GM11168 (cell line): ENCODE measurements around the gene MAMLD1.

Experiments used
- in situ Hi-C: fragments of 300-500 bp; cut with MboI; formaldehyde crosslinking; loops from one replicate; pipeline ENCODE4 v1.12.0; 2022; ENCODE audit warnings: low sequenced_read_pairs; ENCODE audit not compliant: unreplicated experiment

The MAMLD1 gene

GRCh38 chrX:150454508-150455214 is 91.5 kb downstream of the MAMLD1 start:
- in situ Hi-C loops = no loop called here

DNA sequence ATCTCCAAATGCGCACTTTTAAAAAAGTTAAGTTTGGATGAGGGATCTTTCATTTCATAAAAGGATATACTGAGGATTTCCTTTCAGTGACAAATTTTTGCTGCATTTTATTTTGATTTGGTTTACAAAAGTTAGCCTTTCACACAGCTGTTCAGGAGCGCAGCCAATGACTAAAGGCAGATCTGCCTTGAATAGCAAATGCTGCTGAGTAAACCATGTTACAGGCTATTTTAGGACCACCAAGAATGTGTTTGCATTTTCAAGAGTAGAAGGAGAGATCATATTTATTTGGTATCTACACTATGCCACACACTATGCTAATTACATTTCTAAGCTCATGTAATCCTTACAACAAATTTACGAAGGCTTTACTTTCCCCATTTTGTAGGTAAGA is 92.1 kb downstream of the MAMLD1 start:
- in situ Hi-C loops = no loop called here

GRCh38 chrX:150456466-150456865 is 93.3 kb downstream of the MAMLD1 start:
- in situ Hi-C loops = no loop called here

- in situ Hi-C loops = no loop called here
Observed at GRCh38 chrX:150456941-150457340, 93.8 kb downstream of the MAMLD1 start.

GRCh38 chrX:150459196-150459595 is 96.1 kb downstream of the MAMLD1 start:
- in situ Hi-C loops = no loop called here

DNA sequence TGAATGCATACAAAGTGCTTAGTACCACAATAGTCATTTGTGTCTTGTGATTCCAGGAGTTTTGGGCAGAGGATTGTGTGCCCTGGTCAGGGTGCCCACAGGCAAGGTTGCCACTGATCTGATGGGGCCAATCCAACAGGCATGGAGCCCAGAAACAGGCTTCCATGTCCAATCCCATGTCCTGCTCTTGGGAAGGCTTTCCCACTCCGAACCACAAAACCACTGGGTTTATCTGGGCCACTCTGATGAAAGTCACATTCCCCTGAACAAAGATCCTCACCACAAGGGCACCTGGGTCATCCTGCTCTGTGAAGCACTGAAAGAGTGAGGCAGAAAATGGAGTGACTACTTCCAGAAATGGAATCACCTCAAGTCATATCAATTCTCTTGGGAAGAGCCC is 96.9 kb downstream of the MAMLD1 start:
- in situ Hi-C loops = no loop called here

DNA sequence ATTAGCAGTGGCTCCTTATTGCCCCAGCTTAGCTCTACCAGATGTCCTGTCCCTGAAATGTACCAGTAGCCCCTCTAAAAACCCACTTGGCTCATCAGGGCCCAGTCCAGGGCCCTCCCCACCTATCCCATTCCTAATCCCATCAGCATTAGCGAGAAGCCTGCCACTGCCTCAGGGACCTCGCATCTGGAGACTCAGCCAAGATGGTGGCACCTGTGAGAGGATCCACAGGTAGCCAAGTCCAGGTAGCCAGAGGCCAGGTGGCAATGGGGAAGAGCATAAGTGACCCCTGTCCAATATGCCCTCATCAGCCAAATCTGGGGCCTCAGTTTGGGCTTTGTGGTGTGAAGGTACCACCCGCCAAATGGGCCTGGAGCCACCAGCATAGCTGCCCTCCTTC is 97.7 kb downstream of the MAMLD1 start:
- in situ Hi-C loops = no loop called here

- in situ Hi-C loops = no loop called here
Observed at GRCh38 chrX:150463566-150463965, 100.4 kb downstream of the MAMLD1 start.

- in situ Hi-C loops = no loop called here
Observed at GRCh38 chrX:150464001-150464400, 100.9 kb downstream of the MAMLD1 start.

DNA sequence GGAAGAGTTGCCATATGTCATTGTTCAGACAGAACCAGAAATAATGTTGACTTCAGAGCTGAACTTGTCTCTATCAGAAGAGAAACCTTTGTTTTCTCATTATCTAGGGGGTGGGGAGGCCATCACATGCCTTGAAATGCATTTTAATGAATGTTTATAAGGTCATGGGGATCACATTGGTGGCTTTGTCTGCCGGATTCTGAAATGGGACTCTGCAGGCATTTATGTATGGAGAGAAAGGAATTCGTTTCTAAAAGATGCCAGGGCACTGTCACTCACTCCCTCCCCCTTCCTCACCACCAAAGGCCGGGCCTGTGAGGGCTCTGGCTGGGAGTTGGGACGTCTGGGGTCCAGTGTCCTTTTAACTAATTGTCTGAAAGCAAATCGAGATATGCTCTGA is 102.2 kb downstream of the MAMLD1 start:
- in situ Hi-C loops = no loop called here

DNA sequence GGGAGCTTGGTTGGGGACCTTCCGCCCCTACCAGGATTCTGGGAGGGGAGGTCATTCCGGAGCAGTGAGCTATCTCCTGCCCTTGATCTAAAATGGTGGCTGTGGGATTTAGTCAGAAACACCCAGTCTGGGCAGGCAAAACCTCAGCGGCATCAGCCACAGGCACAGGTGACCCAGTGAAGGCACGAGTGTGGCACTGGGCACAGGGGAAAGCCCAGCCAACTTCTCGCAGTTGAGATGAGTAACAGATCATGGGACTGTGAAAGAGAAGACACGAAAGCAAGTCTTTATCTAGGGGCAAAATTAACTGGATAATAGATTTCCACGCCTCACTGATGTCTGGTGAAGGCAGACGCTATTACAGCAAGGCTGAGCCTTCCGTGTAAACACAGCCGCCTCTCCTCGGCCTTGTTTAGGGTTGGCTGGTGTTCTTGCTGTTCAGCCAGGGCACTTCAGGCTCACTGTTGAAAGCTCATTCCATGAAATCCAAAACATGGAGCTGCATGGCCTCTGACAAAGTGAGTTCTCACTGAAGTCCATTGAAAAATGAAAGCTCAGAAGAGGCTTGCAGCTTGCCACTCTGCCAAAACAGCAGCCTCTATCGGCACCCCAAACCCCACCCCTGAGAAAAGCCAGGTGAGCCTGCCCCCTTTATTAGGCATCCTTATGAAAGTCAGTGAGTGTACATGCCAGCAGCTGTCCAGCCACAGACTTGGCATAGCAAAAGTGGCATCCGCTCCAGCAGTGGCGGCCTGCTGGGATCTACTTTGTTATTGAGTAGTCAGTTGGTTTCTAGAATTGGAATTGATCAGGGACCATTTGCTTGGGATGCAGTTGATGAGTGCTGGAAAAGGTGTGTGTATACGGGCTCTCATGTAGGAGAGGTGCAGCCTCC is 103.0 kb downstream of the MAMLD1 start:
- in situ Hi-C loops = no loop called here

- in situ Hi-C loops = no loop called here
Observed at GRCh38 chrX:150472306-150472705, 109.2 kb downstream of the MAMLD1 start.

GRCh38 chrX:150473371-150473770 is 110.3 kb downstream of the MAMLD1 start:
- in situ Hi-C loops = no loop called here

GRCh38 chrX:150475461-150475860 is 112.3 kb downstream of the MAMLD1 start:
- in situ Hi-C loops = no loop called here

DNA sequence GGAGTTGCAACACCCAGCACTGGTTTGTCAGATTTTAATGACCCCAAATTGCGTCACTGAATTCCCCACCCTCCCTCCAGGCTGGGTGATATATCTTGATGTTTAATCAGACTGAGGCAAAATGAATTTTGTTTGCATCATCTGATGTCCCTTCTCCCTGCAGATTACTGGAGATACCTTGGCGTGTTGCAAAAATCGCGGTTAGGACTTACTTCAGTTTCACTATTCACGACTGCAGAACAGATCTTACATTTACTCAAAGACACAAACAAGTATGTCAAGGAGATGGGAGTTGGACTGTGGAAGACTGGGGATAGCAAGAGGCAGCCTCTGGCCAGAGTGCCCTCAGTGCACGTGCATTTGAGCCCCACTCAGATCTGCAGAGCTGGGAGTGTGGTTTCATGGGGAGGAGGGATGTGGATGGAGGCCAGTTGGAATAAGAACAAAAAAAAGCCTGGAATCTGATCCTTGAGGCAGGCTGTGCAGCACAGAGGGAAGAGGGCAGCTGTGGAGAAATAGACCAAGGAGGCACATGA is 113.1 kb downstream of the MAMLD1 start:
- in situ Hi-C loops = no loop called here

DNA sequence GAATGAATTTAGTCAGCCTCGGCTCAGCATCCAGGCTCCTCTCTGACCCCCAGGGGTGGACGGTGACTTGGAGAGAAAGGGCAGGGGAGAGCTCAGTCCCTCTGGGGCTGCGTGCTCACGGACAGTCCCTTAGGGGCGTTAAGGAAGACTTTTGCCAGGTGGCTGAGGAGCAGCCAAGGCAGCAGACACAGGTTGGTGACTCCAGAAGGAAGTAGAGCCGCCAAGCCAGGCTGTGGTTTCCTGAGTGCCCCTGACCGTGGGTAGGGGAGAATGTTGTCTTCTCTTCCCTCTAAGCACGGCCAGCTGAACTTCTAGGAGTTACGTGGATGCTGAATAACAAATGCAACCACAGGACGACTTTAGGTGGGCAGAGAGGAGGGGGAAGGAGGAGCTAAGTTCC is 114.3 kb downstream of the MAMLD1 start:
- in situ Hi-C loops = no loop called here

DNA sequence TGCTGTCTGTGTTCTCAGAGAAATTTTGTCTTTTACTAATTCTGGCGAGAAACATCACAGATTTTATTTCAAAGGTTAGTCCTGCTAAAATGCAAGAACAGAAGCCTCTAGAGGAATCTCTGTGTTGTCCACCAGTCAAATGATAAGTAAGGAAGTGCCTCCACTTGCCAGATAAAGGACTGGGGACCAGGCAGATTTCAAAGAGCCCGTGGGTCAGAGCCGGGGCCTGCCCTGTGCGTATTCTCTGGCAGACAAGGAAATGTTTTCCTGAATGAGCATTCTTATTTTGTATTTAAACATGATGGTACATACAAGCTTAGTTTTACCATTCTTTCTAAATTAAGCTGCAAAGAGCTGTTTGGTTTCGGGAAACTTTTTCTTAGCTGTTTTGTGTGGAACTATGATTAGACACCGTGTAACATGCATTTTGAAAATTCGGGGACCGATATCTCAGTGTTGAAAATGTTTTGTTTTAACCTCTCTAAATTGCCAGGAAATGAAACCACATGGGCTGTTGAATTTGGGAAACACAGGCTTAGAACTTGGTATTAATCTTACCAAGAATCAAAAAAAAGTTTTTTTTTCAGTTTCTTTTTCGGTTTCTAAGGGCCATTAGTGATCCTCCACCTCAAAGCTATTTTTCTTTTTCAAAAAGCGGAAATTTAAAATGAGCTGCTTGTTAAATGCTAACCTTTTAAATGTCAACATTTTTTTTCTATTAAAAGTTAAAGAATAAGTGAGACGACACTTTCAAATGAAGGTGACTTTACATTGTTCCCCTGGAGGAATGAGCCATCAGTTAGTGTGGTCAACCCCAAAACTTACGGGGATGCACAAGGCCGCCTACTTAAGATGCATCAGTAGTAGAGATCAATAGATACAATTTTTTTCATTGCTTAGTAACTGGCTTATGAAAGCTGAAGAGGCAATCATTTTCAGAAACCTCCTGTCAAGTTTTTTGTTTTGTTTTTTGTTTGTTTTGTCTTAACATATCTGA is 115.7 kb downstream of the MAMLD1 start:
- in situ Hi-C loops = no loop called here

DNA sequence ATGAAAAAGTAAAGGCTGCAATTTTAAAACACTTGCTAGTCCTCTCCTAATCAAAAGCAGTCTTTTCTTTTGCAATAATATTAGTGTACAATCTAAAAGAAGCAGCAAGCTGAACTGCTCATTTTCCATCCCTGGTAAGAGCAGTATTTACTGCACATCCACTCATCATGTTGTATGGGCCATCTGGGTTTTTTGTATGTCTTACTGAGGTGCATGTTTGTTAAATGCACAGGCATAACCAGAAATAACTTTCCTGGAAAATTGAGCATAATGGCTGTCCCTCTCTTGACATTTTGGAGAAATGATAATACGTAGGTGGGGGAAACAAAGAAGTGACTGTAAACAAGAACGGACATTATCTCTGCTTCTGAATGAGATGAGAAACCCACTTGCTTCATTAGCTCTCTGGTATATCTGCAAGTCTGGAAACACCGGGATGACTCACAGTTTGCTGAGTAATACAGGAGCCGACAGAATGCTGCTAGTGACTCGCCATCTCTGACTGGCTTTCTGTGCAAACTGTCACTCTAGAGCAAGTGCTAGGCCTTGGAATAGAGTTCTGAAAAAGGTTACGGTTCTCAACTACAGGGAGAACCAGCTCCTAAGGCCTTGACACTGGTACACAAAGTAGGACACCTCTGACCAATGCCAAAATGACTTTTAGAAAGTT is 119.6 kb downstream of the MAMLD1 start:
- in situ Hi-C loops = no loop called here

- in situ Hi-C loops = no loop called here
Observed at GRCh38 chrX:150483356-150483985, 120.4 kb downstream of the MAMLD1 start.
